ENCODE measurements around the gene PCGF1. TPM values are rescaled to one million over a fixed set of nuclear protein-coding genes. Genes with fewer than 3 reads are reported as not detected.

Gene PCGF1
- total and polyA plus RNA-seq, 2 of the 13 experiments (the other 11 are each of a cell fraction or from before 2014, with no cell fraction given) = 20.4 to 22.6 TPM

DNA sequence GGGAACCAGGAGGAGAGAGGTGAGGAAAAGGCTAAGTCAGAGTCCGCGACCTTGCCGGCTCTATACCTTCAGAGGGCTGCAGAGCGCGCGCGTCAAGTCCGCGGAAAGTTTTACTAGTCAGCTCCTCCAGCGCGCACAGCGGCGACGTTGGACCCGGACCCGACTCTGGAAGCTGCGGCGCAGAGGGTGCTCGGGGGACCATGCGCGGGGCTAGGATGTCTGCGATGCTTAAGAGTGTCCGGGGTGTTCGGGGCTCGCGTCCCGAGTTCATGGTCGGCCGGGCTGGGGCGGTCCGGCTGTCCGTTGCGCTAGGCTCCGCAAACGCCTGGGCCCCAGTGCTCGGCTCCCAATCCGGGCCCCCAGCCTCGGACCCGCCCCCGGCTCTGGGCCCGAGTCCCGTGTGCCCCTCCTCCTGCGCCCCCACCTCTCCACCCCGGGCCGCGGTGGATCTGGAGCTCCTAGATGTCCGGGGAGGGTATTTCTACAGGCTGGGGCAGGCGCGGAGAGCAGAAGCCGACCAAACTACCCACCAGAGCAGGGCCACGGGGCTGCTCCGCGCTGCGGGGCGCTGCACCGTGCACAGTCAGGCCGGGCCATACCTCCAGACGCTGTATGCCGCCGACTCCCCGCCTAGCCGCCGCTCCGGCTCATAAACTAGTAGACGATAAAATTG lies 8.1 kb downstream of the PCGF1 start, which contains the start of gene LBX2 (continued):
- TF ChIP-seq ZNF746 (CRISPR knock-in tag; IDR thresholded peaks at IDR 0.05) = peak; percentile 25; the same call in 1 of the 2 replicates
- no peak for TF ChIP-seq PHB2 (IDR thresholded peaks at IDR 0.05; ENCODE audit: partially characterized antibody)
- no peak for TF ChIP-seq HMG20B (CRISPR knock-in tag; conservative IDR thresholded peaks at IDR 0.05)
- TF ChIP-seq ARID4A (CRISPR knock-in tag; IDR thresholded peaks at IDR 0.05; ENCODE audit: borderline replicate concordance) = peak; percentile 56; the same call in 1 of the 2 replicates
- TF ChIP-seq, protein P1, sequence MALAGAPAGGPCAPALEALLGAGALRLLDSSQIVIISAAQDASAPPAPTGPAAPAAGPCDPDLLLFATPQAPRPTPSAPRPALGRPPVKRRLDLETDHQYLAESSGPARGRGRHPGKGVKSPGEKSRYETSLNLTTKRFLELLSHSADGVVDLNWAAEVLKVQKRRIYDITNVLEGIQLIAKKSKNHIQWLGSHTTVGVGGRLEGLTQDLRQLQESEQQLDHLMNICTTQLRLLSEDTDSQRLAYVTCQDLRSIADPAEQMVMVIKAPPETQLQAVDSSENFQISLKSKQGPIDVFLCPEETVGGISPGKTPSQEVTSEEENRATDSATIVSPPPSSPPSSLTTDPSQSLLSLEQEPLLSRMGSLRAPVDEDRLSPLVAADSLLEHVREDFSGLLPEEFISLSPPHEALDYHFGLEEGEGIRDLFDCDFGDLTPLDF (CRISPR knock-in tag; IDR thresholded peaks at IDR 0.05) = no peak
- TF ChIP-seq SMAD1 (CRISPR knock-in tag; IDR thresholded peaks at IDR 0.05; ENCODE audit: borderline replicate concordance, low read depth) = 0 out of 2 replicates have a peak, but pooled peaks have one; percentile 40
- TF ChIP-seq PATZ1 (CRISPR knock-in tag; IDR thresholded peaks at IDR 0.05) = peak; percentile 84
- TF ChIP-seq RORA (CRISPR knock-in tag; IDR thresholded peaks at IDR 0.05) = no peak
- TF ChIP-seq NFIC (IDR thresholded peaks at IDR 0.05; ENCODE audit: low read length) = no peak
- no peak for TF ChIP-seq SMYD3 (CRISPR knock-in tag; IDR thresholded peaks at IDR 0.05)
- no peak for TF ChIP-seq ZNF547 (CRISPR knock-in tag; IDR thresholded peaks at IDR 0.05)
- TF ChIP-seq MTERF4 (CRISPR knock-in tag; IDR thresholded peaks at IDR 0.05) = no peak
- TF ChIP-seq FOXC1 (CRISPR knock-in tag; IDR thresholded peaks at IDR 0.05; ENCODE audit: borderline replicate concordance) = peak; percentile 4; the same call in 1 of the 2 replicates
- no peak for TF ChIP-seq ZFP36L1 (CRISPR knock-in tag; IDR thresholded peaks at IDR 0.05)
- TF ChIP-seq, protein P2, sequence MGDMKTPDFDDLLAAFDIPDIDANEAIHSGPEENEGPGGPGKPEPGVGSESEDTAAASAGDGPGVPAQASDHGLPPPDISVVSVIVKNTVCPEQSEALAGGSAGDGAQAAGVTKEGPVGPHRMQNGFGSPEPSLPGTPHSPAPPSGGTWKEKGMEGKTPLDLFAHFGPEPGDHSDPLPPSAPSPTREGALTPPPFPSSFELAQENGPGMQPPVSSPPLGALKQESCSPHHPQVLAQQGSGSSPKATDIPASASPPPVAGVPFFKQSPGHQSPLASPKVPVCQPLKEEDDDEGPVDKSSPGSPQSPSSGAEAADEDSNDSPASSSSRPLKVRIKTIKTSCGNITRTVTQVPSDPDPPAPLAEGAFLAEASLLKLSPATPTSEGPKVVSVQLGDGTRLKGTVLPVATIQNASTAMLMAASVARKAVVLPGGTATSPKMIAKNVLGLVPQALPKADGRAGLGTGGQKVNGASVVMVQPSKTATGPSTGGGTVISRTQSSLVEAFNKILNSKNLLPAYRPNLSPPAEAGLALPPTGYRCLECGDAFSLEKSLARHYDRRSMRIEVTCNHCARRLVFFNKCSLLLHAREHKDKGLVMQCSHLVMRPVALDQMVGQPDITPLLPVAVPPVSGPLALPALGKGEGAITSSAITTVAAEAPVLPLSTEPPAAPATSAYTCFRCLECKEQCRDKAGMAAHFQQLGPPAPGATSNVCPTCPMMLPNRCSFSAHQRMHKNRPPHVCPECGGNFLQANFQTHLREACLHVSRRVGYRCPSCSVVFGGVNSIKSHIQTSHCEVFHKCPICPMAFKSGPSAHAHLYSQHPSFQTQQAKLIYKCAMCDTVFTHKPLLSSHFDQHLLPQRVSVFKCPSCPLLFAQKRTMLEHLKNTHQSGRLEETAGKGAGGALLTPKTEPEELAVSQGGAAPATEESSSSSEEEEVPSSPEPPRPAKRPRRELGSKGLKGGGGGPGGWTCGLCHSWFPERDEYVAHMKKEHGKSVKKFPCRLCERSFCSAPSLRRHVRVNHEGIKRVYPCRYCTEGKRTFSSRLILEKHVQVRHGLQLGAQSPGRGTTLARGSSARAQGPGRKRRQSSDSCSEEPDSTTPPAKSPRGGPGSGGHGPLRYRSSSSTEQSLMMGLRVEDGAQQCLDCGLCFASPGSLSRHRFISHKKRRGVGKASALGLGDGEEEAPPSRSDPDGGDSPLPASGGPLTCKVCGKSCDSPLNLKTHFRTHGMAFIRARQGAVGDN (CRISPR knock-in tag; IDR thresholded peaks at IDR 0.05) = peak; percentile 62
- peak; percentile 67 for TF ChIP-seq ZFY (CRISPR knock-in tag; IDR thresholded peaks at IDR 0.05)
- no peak for TF ChIP-seq SATB2 (CRISPR knock-in tag; IDR thresholded peaks at IDR 0.05)
